SKM-1 (cell line): ENCODE results near the gene LINC01488.
A peak's percentile ranks its signal among the peaks of the same experiment; 100 is the strongest.

ENCODE experiments used
- DNase-seq: peaks from one replicate; lab custom pipeline; 2025; ENCODE audit not compliant: unreplicated experiment; lab: John Stamatoyannopoulos, UW

Gene LINC01488

DNA sequence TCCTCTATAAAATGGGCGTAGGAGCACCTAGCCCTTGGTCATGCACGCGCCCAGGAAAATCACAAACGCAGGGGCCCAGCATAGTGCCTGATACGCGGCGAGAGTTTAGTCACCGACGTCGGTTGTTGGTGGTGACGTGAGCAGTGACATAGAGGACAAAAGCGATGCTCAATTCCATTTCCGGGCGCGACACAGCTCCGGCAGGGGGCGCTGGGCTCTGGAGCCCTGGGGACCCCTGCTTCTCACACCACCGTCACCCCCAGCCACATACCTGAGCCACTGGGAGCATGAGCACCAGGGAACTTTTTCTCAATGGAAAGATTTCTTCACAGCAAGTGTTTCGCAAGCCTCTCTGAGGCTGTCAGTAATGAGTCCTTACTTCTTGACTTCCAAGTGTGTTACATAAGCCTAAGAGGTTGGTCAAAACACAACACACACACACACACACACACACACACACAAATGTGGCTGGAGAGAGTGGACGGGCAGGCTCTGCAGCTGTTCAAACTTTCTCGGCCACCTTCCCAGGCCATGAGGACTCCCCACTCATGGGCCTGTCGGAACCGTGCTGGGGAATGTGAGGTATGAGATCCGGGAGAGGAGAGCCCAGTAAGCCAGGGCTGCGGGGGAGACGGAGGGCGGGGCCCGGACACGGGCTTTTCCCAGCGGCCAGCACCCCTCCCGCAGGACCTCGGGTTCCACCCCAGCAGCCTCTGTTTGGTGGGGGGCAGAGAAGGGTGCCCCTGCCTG lies 36.9 kb upstream of the LINC01488 start:
- DNase-seq: peak; percentile 88

DNA sequence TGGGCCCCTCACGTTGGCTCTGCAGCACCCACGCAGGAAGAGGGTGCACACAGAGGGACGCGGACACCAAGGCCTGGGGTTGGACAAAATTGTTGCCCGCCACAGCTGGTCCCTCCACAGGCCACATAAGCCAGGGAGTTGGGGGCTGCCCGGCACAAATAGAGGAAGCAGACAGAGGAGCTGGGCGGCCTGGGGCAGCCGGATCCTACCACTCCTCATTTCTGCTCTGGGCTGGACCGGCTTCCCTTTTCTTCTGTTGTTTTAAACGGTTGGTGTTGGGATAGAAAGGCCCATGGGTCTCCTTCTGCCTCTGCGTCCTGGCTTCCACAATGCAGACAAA lies 36.4 kb upstream of the LINC01488 start:
- peak; percentile 27 for DNase-seq

DNA sequence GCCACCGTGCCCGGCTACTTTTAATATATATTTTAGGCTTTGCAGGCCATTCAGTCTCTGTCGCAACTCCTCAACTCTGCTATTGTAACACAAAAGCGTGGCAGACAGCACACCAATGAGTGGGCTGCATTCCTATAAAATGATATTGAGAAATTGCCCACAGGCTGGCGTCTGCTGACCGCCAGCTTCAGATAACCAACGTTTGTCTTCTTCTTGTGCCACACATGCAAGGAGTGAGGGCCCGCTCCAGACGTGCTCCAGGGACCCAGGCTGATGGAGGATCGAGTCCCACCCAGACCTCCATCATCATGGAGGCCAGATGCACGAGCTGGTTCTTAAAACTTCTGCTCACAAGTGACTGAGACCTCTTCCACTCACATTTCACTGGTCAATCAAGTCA lies 35.4 kb upstream of the LINC01488 start:
- DNase-seq: no peak

DNA sequence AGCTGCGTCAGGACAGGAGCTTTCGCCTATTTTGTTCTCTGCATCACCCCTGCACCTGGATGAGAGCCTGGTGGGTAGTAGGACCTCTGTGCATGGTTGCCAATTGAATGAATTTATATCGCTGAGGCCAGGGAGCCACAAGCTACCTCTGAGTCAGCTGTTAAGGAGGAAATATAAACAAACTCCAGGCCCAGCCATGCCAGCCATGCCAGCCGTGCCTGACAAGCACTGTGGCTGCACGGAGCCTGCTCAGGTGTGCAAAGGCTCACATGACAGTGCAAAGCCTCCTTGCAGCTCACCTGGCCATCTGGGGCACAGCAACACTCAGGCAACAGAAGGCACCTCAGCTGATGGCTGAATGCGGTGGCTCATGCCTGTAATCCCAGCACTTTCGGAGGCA lies 33.7 kb upstream of the LINC01488 start:
- no peak for DNase-seq

DNA sequence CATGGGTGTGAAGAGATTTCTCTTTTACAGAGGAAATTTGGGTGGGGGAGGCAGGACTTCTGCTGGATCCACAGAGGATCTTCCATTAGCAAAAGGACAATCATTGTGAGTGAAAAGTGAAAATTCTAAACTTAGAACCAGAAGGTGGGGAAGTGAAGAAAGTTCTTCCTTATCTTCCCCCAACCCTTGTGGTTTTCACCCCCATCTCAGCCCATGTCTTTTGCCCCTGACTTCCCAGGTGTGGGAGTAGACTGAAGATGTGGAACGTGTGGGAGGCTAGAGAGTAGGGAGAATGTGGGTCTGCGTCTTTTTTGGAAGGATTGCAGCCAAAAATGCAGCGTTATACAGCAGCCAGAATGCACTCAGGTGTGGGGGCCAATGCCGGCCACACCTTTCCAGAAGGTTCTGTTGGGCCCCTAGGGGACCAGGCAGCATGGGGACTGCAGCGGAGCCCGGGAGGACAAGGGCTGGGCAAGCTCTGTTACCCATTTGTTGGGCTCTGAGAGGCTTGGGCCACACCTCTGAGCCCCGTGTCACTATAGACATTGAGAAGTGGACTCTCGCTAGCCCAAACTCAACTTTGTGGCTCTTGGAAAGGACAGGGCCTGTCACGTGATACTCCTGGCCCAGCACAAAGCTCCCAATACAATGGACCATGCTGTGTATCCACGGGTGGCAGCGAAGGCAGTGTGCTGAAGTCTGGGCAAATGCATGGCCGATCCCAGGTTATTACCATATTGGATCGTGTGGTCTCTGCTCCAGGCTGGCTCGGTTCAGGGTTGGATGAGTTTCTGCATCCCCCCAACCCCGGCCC lies 32.8 kb upstream of the LINC01488 start:
- DNase-seq: no peak

DNA sequence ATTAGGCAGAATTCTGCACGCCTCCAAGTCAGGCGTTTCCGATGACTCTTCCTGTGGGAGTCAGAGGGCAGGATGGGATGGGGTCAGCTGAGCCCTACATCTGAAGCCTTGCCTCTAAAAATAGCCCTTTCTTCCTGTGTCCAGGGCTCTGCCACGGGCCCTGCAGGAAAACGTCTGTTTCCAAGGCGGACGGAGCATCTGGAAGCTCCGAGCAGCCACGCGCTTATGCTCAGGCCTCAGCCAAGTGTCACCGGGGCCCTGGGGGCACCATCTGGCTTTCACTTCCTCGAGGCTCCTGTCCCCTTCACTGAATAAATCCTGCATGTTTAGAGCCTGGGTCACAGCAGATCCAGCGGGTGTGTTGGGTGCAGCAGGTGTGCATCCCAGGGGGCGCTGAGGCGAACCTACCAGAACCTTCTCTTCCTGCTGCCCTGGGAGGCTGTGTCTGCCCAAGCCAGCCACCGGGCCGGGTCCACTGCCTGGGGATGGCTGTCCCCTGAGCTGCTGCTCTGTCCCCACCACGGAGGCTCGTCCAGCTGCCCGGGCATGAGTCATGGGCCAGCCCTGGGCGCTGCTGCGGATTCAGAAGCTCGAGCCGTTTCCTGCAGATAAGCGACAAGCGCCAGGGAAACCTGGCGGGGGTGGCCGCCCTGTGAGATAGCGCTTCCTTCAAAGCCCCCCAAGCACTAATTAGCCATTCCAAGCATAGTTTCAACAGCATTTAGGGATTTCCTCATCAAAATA lies 32.0 kb upstream of the LINC01488 start:
- DNase-seq: no peak

DNA sequence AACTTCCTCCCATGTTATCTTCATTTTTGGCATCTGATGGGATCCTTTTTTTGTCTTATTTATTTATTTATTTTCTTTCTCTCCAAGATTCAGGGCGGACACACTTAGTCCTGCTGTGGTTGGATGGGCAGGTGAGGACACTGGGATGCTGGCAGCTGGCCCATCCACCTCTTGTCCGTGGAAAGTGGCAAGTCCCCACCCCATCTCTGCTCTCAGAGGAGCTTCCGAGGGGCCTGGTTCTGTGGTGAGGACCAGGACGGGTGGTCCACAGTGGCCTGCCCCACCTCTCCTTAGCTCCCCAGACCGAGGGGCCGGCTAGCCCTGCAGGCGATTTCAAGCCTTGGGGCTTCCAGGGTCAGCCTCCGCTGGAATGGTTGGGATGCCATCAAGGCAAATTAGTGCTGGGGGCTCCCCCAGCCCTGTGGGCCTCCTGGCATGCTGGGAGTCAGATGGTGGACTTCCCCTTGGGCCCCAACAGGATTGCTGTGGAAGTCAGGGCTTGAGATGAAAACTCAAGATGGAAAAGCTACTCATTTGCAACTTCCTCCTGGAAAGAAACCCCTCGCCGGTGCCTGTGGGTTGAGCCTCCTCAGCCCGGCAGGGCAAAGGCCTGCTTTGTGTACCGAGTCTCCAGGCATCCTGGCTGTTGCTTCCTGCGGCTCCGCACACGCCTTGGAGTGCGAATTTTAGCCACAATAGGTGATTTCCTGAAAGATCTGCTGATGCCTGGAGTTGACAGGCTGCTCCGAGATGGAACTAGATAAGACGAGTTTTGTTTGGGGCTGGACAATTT lies 31.2 kb upstream of the LINC01488 start:
- DNase-seq: no peak

DNA sequence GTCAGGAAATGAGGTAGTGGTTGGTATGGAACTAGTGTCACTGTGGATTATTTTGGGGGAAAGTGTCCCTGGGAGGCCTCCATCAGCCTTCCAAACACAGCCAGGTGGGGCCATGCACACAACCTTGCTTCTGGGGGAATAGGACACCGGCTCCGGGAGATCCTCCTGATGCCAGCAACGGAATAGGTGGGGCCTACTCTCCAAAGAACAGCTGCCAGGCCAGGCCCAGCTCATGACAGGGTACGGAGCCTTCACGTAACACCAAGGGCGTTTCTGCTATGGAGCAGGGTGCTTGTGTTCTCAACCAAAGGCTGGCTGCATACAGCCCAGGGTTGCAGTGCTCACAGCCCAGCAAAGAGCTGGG lies 30.6 kb upstream of the LINC01488 start:
- no peak for DNase-seq

DNA sequence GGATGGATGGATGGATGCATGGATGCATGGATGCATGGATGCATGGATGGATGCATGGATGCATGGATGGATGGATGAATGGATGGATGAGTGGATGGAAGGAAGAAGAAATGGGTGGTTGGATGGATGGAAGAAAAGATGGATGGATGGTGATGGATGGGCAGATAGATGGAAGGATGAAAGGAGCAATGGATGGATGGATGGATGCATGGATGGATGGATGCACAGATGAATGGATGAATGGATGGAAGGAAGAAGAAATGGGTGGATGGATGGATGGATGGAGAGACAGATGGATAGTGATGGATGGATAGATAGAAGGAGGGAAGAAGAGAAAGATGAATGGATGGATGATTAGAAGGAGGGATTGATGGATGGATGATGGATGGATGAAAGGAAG lies 30.2 kb upstream of the LINC01488 start:
- no peak for DNase-seq

DNA sequence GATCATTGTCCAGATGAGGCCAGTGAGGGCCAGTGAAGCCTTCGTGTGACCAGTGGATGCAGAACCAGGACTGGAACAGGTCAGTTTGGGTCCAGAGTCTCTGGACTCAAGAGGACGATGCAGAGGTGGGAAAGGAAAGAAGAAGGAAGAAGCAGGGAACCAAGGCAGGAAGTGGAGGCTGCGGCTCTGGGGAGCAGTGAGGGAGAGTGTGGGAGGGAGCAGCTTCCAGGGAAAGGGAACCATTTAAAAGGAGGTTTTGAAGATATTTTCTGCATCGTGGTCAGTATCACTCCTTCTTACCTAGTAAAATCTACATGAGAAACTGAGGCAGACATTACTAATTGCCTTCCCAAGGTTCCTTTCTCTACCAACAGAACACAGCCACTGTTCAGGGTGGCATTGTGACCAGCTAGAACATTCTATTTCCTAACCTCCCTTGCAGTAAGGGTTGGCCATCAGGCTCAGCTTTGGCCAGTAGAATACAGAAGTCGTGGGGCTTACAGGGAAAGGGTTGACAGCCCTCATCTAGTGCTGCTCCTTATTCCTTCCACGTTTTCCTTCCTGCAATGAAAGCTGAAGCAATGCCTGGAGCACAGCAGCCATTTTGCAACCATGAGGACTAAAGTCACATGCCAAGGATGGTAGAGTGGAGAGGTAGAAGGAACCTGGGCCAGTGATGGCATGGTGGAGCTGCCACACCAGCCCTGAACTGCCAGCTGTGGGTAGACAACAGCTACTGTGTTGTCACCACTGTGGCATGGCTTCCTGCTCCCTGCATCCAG lies 29.1 kb upstream of the LINC01488 start:
- no peak for DNase-seq

DNA sequence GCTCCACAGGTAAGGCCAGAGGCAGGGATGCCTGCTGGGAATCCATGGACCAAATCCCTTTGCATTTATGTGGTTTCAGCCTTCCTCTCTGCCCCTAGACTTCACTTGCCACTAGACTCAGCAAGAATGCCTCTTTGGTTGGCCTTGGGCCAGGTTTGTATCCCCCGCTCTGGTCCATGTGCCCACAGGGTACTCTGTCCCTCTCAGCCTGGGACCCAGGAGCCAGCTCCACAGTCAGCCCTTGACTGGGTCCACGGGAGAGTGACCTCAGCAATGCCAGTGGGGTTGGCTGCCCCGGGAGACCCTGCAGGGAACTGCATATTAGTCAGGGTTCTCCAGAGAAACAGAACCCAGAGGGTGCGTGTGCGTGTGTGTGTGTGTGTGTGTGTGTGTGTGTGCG lies 28.3 kb upstream of the LINC01488 start:
- DNase-seq: no peak

DNA sequence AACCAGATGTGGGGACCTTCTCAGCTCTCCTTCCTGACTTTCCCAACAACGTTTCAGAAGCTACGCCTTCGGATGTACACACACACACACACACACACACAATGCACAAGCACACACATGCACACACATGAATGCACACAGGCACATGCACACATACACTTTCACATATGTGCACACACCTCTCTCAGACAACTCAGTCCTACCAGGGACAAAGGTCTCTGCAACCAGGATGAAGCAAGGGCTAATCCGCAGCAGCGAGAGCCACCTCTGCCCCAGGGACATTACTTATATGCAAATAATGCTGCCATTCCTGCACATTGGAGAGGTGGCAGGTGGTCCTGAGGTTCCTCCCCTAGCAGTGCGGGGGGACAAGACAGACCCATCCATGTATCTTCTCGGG lies 27.4 kb upstream of the LINC01488 start:
- no peak for DNase-seq

DNA sequence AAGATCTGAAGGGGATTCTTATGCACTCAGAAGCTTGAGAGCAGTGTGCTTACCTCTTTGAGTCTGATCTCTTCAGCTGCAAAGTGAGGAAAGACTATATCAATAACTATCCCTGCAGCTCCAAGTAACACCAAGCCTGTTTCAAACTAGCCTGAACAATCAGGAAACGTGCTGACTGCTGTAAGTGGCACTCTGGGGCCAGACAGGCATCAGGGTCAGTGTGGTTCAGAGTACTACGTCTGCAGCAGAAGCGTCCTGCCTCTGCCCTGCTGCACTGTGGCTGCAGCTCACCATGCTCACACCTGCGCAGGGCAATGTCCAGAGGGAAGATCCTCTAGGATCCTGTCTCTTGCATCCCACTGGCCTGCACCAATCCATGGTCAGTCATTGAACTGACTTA lies 25.5 kb upstream of the LINC01488 start:
- no peak for DNase-seq

DNA sequence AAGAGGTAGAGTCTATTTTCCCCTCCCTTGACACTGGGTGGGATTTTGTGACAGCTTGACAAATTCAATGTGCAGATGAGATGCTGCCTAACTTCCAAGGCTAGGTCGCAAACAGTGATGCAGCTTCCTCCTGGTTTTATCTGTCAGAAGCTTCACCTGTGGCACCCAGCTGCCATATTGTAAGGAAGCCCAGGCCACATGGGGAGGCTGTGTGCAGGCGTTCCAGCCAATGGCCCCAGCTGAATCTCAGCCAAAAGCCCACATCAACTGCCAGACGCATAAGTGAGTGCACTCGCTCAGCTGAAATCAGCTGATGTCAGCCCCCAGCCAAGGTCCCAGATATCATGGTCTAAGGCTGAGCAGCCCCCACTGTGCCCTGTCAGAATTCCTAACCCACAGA lies 24.8 kb upstream of the LINC01488 start:
- no peak for DNase-seq

DNA sequence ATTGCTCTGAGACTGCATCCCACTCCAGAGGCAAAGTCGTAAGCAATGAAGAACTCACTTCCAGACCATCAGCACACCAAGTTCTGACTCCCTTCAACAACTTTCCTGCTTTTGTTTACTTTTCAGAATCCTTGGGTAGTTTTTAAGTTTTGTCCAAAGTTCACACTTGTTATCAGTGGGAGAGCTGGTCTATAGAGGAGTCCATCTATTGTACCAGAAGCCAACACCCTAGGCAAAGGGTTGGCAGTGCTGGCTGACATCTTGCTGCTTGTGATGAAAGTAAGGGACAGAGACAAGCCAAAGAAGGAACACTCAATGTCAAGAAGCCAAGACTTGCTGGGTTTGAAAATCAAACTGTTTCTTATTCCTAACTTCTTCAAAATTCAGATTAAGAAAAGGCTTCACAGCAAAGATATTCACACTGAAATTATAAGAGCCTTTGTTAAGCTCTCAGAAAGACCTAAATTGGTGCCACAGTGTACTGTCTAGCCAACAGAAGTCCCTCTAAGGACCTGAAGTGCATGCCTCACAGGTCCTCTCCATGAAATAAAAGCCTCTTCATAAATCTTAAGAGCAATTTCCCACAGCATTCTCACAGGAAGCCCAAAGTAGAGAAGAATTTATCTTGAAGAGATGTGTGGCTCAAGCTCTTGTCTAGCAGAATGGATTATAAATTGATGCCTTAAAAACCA lies 21.5 kb upstream of the LINC01488 start:
- DNase-seq: no peak

DNA sequence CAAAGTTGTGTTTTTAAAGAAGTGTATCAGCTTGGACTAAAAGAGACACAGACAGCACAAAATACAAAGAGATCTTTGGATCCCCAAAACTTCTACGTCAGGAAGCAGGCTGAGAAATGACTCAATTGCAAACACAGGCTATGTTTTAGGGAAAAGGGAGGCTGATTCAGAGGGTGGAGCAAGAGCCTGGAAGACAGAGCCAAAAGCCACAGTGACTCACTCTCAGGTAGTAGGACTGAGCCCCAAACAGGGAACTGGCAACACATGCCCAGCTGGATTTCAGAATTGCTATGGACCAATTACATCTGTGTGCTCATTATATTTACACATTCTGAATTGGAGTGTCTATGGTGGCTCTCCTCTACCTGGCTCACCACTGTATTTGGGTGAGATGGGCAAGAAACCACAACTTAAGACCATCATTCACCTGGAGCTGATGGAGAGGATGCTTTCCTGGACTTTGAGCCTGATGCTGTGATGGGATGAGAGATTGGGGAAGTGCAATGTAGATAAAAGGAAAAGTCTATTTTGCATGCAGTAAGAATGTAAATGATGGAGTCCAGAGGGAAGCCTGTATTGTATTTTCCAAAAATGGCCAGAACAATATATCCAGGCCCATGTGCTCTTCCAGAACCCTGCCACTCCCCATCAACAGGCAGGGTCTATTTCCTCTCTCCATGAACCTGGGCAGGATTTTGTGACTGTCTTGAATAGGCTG lies 20.8 kb upstream of the LINC01488 start:
- DNase-seq: no peak

DNA sequence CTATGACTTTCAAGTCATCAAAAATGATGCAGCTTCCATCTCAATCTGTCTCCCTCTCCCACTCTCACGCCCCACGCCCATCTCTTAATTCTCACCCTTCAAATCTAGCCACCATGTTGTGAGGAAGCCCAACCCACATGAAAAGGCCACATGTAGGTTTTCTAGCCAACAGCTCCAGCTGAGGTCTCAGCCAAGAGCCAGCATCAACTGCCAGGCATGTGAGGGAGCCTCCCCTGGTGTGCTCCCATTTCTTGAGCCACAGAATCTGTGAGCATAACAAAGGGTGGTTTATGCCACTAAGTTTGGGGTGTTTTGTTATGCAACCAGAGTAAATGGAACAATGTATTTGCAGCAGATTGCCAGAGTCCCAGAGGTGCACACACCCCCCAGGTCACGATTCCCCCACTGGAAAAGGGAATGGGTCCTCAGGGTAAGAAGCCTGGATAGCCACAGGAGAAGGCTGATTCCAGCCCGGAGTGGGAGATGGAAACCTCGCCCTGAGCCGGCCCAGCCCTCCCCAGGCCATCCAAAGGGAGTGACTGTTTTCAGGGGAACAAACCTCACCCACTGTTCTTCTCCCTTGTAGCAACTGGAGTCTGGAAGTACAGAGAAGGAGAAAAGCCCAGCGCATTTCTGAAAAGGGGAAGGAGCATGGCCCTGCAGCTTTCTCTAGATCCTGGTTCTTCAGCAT lies 20.0 kb upstream of the LINC01488 start:
- no peak for DNase-seq

DNA sequence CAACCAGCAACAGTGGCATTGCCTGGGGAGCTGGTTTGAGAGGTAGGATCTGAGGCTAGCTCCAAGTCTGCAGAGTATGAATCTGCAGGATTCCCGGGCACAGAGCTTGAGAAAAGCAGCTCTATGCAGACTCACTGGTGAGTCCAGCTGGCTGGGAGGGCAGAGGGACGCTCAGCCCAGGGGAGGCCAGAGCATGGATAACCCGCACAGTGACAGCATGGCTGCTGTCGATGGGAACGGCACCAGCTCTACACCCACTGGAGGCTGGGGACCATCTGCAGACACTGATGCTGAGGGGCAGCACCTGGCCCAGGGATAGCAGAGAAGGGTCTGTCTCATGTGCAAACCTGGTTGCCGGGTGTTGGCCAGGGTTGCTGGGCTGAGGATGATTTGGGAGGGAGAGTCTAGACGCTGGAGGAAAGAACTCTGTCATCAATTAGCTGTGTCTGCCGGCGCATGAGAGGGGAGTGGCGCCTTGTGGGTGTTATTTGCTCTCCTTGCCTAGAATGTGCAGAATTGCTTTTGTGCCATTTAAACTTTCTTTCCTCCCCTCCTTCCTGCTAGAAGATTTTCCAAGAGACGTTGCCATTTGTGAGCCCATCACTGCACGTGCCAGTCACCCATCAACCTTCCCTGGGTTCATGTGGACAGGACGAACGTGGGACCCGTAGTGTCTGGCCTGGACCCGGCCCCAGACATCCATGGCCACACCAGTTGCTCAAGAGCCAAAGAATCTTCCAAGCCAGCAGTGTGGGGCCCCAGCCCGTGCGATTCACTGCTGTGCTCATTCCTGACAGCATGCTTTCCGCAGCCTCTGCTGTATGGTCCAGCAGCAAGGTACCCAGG lies 19.1 kb upstream of the LINC01488 start:
- DNase-seq: no peak
